ENCODE data around the gene OR56B4. TPM values are rescaled to one million over a fixed set of nuclear protein-coding genes. Genes with fewer than 3 reads are reported as not detected.
"Not testable (repeated sequence)": the region's sequence is repeated elsewhere in the genome, so short reads cannot be mapped to it uniquely, and the experiment has no call there.

Gene OR56B4
- total RNA-seq: not detected
- polyA plus RNA-seq: not detected
- long read RNA-seq, donor 1: 0 reads
- long read RNA-seq, donor 2: 0 reads

- intact Hi-C loops (cut with DNase I); H3K4me1 ChIP-seq (ENCODE audit: control insufficient read depth in 1 of 2, insufficient read depth in 2 of 2, low read length in 2 of 2); H3K9me3 ChIP-seq (ENCODE audit: control insufficient read depth, low read length): not testable (repeated sequence)
Measured at GRCh38 chr11:6107384-6107783, at the start of gene OR56B4. TSS of gene OR56B4 (plus strand) at chr11:6107684. CDS start at chr11:6107779, 95 bp downstream.

GRCh38 chr11:6061475-6061874, 46.0 kb upstream of the OR56B4 start:
- no peaks in the 10 kb centered on the region for H3K9me3 ChIP-seq (ENCODE audit: control insufficient read depth, low read length)
- WGBS, 2 donors: 63 to 68% methylated on average over 3 of the region's 3 CpGs
- H3K4me3 ChIP-seq (ENCODE audit: low read length in 2 of 2): no peak overlapping the region
- no peaks in the 10 kb centered on the region for H3K4me1 ChIP-seq (ENCODE audit: control insufficient read depth in 1 of 2, insufficient read depth in 2 of 2, low read length in 2 of 2)
- intact Hi-C loops (cut with DNase I): no loop called here
- no peak overlapping the region for H3K27ac ChIP-seq (ENCODE audit: low read depth in 1 of 2, low read length in 2 of 2)
- no peaks in the 10 kb centered on the region for H3K27me3 ChIP-seq (ENCODE audit: control insufficient read depth in 1 of 2, insufficient read depth in 2 of 2, low read length in 1 of 2)
- ATAC-seq (ENCODE audit: low FRiP score): no peak
- H3K36me3 ChIP-seq (ENCODE audit: control insufficient read depth in 1 of 2, insufficient read depth in 2 of 2, low read length in 1 of 2): no peaks in the 10 kb centered on the region
- no peak for DNase-seq

More at GRCh38 chr11:6107384-6107783, at the start of gene OR56B4:
- ATAC-seq (ENCODE audit: low FRiP score); DNase-seq; H3K27me3 ChIP-seq (ENCODE audit: control insufficient read depth in 1 of 2, insufficient read depth in 2 of 2, low read length in 1 of 2); H3K36me3 ChIP-seq (ENCODE audit: control insufficient read depth in 1 of 2, insufficient read depth in 2 of 2, low read length in 1 of 2); H3K27ac ChIP-seq (ENCODE audit: low read depth in 1 of 2, low read length in 2 of 2); H3K4me3 ChIP-seq (ENCODE audit: low read length in 2 of 2): not testable (repeated sequence)
- WGBS, 2 donors: 82 to 85% methylated on average over 6 of the region's 6 CpGs

GRCh38 chr11:6062691-6063358, 44.7 kb upstream of the OR56B4 start:
- Histone ChIP-seq H3K36me3 (ENCODE audit: control insufficient read depth in 1 of 2, insufficient read depth in 2 of 2, low read length in 1 of 2) (no peaks in the 10 kb centered on the region), H3K4me1 (ENCODE audit: control insufficient read depth in 1 of 2, insufficient read depth in 2 of 2, low read length in 2 of 2) (no peaks in the 10 kb centered on the region), H3K27me3 (ENCODE audit: control insufficient read depth in 1 of 2, insufficient read depth in 2 of 2, low read length in 1 of 2) (peaks cover 0 to 2% of the 10 kb centered on the region in 2 donors), H3K27ac (ENCODE audit: low read depth in 1 of 2, low read length in 2 of 2) (no peak overlapping the region), H3K9me3 (ENCODE audit: control insufficient read depth, low read length) (peaks cover 2% of the 10 kb centered on the region), H3K4me3 (ENCODE audit: low read length in 2 of 2) (no peak overlapping the region)
- no peak for ATAC-seq (ENCODE audit: low FRiP score)
- 70 to 81% methylated on average over 5 of the region's 5 CpGs for WGBS, 2 donors
- intact Hi-C loops (cut with DNase I): no loop called here
- DNase-seq: no peak

GRCh38 chr11:6067502-6067901, 40.0 kb upstream of the OR56B4 start:
- no peak for DNase-seq

GRCh38 chr11:6076443-6076842, 31.0 kb upstream of the OR56B4 start:
- H3K9me3 ChIP-seq (ENCODE audit: control insufficient read depth, low read length); DNase-seq; intact Hi-C loops (cut with DNase I): not testable (repeated sequence)

More at GRCh38 chr11:6067502-6067901, 40.0 kb upstream of the OR56B4 start:
- no peak for ATAC-seq (ENCODE audit: low FRiP score)
- WGBS, 2 donors: 43 to 64% methylated on average over 4 of the region's 4 CpGs
- intact Hi-C loops (cut with DNase I): no loop called here
- no peak overlapping the region for H3K27ac ChIP-seq (ENCODE audit: low read depth in 1 of 2, low read length in 2 of 2)
- no peak overlapping the region for H3K4me3 ChIP-seq (ENCODE audit: low read length in 2 of 2)
- peaks cover 0 to 2% of the 10 kb centered on the region in 2 donors for H3K27me3 ChIP-seq (ENCODE audit: control insufficient read depth in 1 of 2, insufficient read depth in 2 of 2, low read length in 1 of 2)
- H3K9me3 ChIP-seq (ENCODE audit: control insufficient read depth, low read length): peaks cover 2% of the 10 kb centered on the region
- H3K4me1 ChIP-seq (ENCODE audit: control insufficient read depth in 1 of 2, insufficient read depth in 2 of 2, low read length in 2 of 2): no peaks in the 10 kb centered on the region
- no peaks in the 10 kb centered on the region for H3K36me3 ChIP-seq (ENCODE audit: control insufficient read depth in 1 of 2, insufficient read depth in 2 of 2, low read length in 1 of 2)

GRCh38 chr11:6077723-6078122, 29.8 kb upstream of the OR56B4 start:
- WGBS, 2 donors: 90 to 91% methylated on average over 6 of the region's 6 CpGs
- no peaks in the 10 kb centered on the region for H3K36me3 ChIP-seq (ENCODE audit: control insufficient read depth in 1 of 2, insufficient read depth in 2 of 2, low read length in 1 of 2)
- H3K27ac ChIP-seq (ENCODE audit: low read depth in 1 of 2, low read length in 2 of 2): no peak overlapping the region
- no peak for DNase-seq
- ATAC-seq (ENCODE audit: low FRiP score): no peak
- H3K4me3 ChIP-seq (ENCODE audit: low read length in 2 of 2): no peak overlapping the region
- no peaks in the 10 kb centered on the region for H3K4me1 ChIP-seq (ENCODE audit: control insufficient read depth in 1 of 2, insufficient read depth in 2 of 2, low read length in 2 of 2)
- intact Hi-C loops (cut with DNase I): no loop called here
- no peaks in the 10 kb centered on the region for H3K9me3 ChIP-seq (ENCODE audit: control insufficient read depth, low read length)
- no peaks in the 10 kb centered on the region for H3K27me3 ChIP-seq (ENCODE audit: control insufficient read depth in 1 of 2, insufficient read depth in 2 of 2, low read length in 1 of 2)

More at GRCh38 chr11:6076443-6076842, 31.0 kb upstream of the OR56B4 start:
- H3K36me3 ChIP-seq (ENCODE audit: control insufficient read depth in 1 of 2, insufficient read depth in 2 of 2, low read length in 1 of 2); H3K27me3 ChIP-seq (ENCODE audit: control insufficient read depth in 1 of 2, insufficient read depth in 2 of 2, low read length in 1 of 2); ATAC-seq (ENCODE audit: low FRiP score); H3K4me3 ChIP-seq (ENCODE audit: low read length in 2 of 2); H3K4me1 ChIP-seq (ENCODE audit: control insufficient read depth in 1 of 2, insufficient read depth in 2 of 2, low read length in 2 of 2); H3K27ac ChIP-seq (ENCODE audit: low read depth in 1 of 2, low read length in 2 of 2): not testable (repeated sequence)
- 64 to 75% methylated on average over 2 of the region's 2 CpGs for WGBS, 2 donors

GRCh38 chr11:6079463-6079862, 28.0 kb upstream of the OR56B4 start:
- no peaks in the 10 kb centered on the region for H3K36me3 ChIP-seq (ENCODE audit: control insufficient read depth in 1 of 2, insufficient read depth in 2 of 2, low read length in 1 of 2)
- H3K4me3 ChIP-seq (ENCODE audit: low read length in 2 of 2): no peak overlapping the region
- H3K9me3 ChIP-seq (ENCODE audit: control insufficient read depth, low read length): no peaks in the 10 kb centered on the region
- ATAC-seq (ENCODE audit: low FRiP score) (no peak), DNase-seq (no peak)
- no peaks in the 10 kb centered on the region for H3K4me1 ChIP-seq (ENCODE audit: control insufficient read depth in 1 of 2, insufficient read depth in 2 of 2, low read length in 2 of 2)
- intact Hi-C loops (cut with DNase I): no loop called here
- 65 to 75% methylated on average over 4 of the region's 4 CpGs for WGBS, 2 donors
- no peaks in the 10 kb centered on the region for H3K27me3 ChIP-seq (ENCODE audit: control insufficient read depth in 1 of 2, insufficient read depth in 2 of 2, low read length in 1 of 2)
- H3K27ac ChIP-seq (ENCODE audit: low read depth in 1 of 2, low read length in 2 of 2): no peak overlapping the region

GRCh38 chr11:6083129-6083528, 24.4 kb upstream of the OR56B4 start:
- Histone ChIP-seq H3K9me3 (ENCODE audit: control insufficient read depth, low read length) (no peaks in the 10 kb centered on the region), H3K4me1 (ENCODE audit: control insufficient read depth in 1 of 2, insufficient read depth in 2 of 2, low read length in 2 of 2) (no peaks in the 10 kb centered on the region), H3K27me3 (ENCODE audit: control insufficient read depth in 1 of 2, insufficient read depth in 2 of 2, low read length in 1 of 2) (no peaks in the 10 kb centered on the region), H3K36me3 (ENCODE audit: control insufficient read depth in 1 of 2, insufficient read depth in 2 of 2, low read length in 1 of 2) (no peaks in the 10 kb centered on the region), H3K27ac (ENCODE audit: low read depth in 1 of 2, low read length in 2 of 2) (no peak overlapping the region), H3K4me3 (ENCODE audit: low read length in 2 of 2) (no peak overlapping the region)
- WGBS, 2 donors: 80 to 85% methylated on average over 2 of the region's 2 CpGs
- no peak for ATAC-seq (ENCODE audit: low FRiP score)
- intact Hi-C loops (cut with DNase I): no loop called here
- DNase-seq: no peak

GRCh38 chr11:6084587-6084986, 22.9 kb upstream of the OR56B4 start:
- Histone ChIP-seq H3K4me3 (ENCODE audit: low read length in 2 of 2) (no peak overlapping the region), H3K4me1 (ENCODE audit: control insufficient read depth in 1 of 2, insufficient read depth in 2 of 2, low read length in 2 of 2) (no peaks in the 10 kb centered on the region), H3K36me3 (ENCODE audit: control insufficient read depth in 1 of 2, insufficient read depth in 2 of 2, low read length in 1 of 2) (no peaks in the 10 kb centered on the region), H3K9me3 (ENCODE audit: control insufficient read depth, low read length) (no peaks in the 10 kb centered on the region), H3K27ac (ENCODE audit: low read depth in 1 of 2, low read length in 2 of 2) (no peak overlapping the region), H3K27me3 (ENCODE audit: control insufficient read depth in 1 of 2, insufficient read depth in 2 of 2, low read length in 1 of 2) (no peaks in the 10 kb centered on the region)
- DNase-seq (no peak), ATAC-seq (ENCODE audit: low FRiP score) (no peak)
- intact Hi-C loops (cut with DNase I): no loop called here
- 81 to 86% methylated on average over 3 of the region's 3 CpGs for WGBS, 2 donors
